CD4-positive, alpha-beta T cell (primary cell): ENCODE results near the gene SYT15. TPM values are rescaled to one million over a fixed set of nuclear protein-coding genes. Genes with fewer than 3 reads are reported as not detected.

Experiments
- ATAC-seq: fragments of 200-7000 bp; cut with Tn5 transposase; one replicate; pipeline ENCODE4 v1.10.0; 2022; ENCODE audit warnings: mild to moderate bottlenecking; ENCODE audit not compliant: poor library complexity
- CTCF ChIA-PET: fragments of 350-600 bp; sonication (Branson Sonifier 250); formaldehyde crosslinking; loops from one replicate; lab custom pipeline; 2021; ENCODE audit warnings: antibody characterized with exemption, inconsistent platforms; lab: Charles Lee
- POLR2A ChIA-PET: fragments of 350-600 bp; sonication (Branson Sonifier 250); formaldehyde crosslinking; loops from one replicate; lab custom pipeline; 2021; ENCODE audit warnings: antibody characterized with exemption, inconsistent platforms; lab: Charles Lee
- DNase-seq, 14 experiments: peaks; one replicate each; pipeline ENCODE4 v3.0.0-alpha.2; 2013 to 2020; ENCODE audit warnings: mixed read lengths in 2 of 14
- H3K27ac ChIP-seq, 2 donors: one replicate each; pipeline versions ENCODE4 v1.5.1 to v1.7.0; 2013; ENCODE audit warnings: low read length in 2 of 2, low read depth in 1 of 2, mild to moderate bottlenecking in 1 of 2
- H3K27me3 ChIP-seq, 2 experiments: 1 replicate in 1 of 2; 2 replicates in 1 of 2; pipeline versions ENCODE4 v1.6.1 to v1.7.0; 2013; ENCODE audit warnings: low read length in 2 of 2, control low read depth in 1 of 2, mild to moderate bottlenecking in 1 of 2, moderate library complexity in 1 of 2; ENCODE audit not compliant: insufficient read depth in 2 of 2, control insufficient read depth in 1 of 2
- H3K36me3 ChIP-seq: one replicate; pipeline ENCODE4 v1.6.1; 2013; ENCODE audit warnings: low read length, control low read depth; ENCODE audit not compliant: insufficient read depth
- H3K4me1 ChIP-seq: one replicate; pipeline ENCODE4 v1.6.1; 2013; ENCODE audit warnings: low read length, control low read depth; ENCODE audit not compliant: insufficient read depth
- H3K4me3 ChIP-seq: one replicate; pipeline ENCODE4 v1.5.1; 2013; ENCODE audit warnings: mild to moderate bottlenecking, low read length, moderate library complexity
- H3K9me3 ChIP-seq, 2 experiments: 1 replicate in 1 of 2; 2 replicates in 1 of 2; pipeline versions ENCODE4 v1.6.1 to v1.7.0; 2013; ENCODE audit warnings: low read length in 2 of 2, mild to moderate bottlenecking in 2 of 2, control low read depth in 1 of 2, moderate library complexity in 1 of 2; ENCODE audit not compliant: control insufficient read depth in 1 of 2, insufficient read depth in 1 of 2
- H3K27ac Mint-ChIP-seq: one replicate; pipeline ENCODE4 v1.8.0; 2020; ENCODE audit warnings: mixed read lengths
- H3K27me3 Mint-ChIP-seq: one replicate; pipeline ENCODE4 v1.8.0; 2021; ENCODE audit warnings: mixed read lengths
- H3K36me3 Mint-ChIP-seq: one replicate; pipeline ENCODE4 v1.8.0; 2021; ENCODE audit warnings: low read depth, mixed read lengths
- H3K4me1 Mint-ChIP-seq: one replicate; pipeline ENCODE4 v1.8.0; 2021; ENCODE audit warnings: low read depth, mixed read lengths
- H3K4me3 Mint-ChIP-seq: one replicate; pipeline ENCODE4 v1.8.0; 2020; ENCODE audit warnings: mild to moderate bottlenecking, mixed read lengths
- H3K9me3 Mint-ChIP-seq: one replicate; pipeline ENCODE4 v1.8.0; 2020; ENCODE audit warnings: mixed read lengths
- intact Hi-C, 2 experiments: fragments of 100-400 bp; cut with DNase I in 1 of 2; cut with micrococcal nuclease in 1 of 2; formaldehyde crosslinking; loops; one replicate each; pipeline versions ENCODE4 v1.15.1 to v1.9.0; 2023 to 2025; cut with DNase I, micrococcal nuclease
- total RNA-seq, 174 experiments: library from RNA in 2 of 174; stranded (reverse) in 2 of 174; gene quantifications; one replicate each; pipeline ENCODE4 v1.2.3 and lab custom pipeline; 2021 to 2026
- TF ChIP-seq, protein P1 (sequence below): fragments of 200-600 bp; IDR thresholded peaks from one replicate; pipeline ENCODE4 v1.8.0; 2022; ENCODE audit warnings: antibody characterized with exemption, mild to moderate bottlenecking

The SYT15 gene
- total RNA-seq, 2 experiments from 2014 or later, result 0.17 to 0.77 TPM

DNA sequence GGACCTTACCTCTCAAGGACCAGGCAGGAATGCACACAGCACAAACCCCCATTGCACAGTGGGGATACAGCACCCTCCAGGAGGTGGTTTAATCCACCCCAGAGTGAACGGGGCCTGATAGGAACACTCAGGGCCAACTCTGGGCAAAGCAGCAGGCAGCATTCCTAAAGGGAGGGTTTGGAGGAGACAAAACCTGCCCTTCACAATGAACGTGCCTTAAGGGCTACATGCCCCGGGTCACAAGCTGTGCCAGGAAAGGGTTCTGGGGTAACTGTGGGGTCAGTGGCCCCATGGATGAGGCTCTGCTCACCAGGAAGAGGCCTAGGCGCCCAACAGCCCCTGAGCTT, 23.6 kb upstream of the SYT15 start:
- Histone ChIP-seq H3K27me3 (peaks cover 48 to 58% of the 10 kb centered on the region in 2 experiments), H3K4me3 (no peak overlapping the region), H3K36me3 (no peaks in the 10 kb centered on the region), H3K9me3 (peaks cover 0 to 19% of the 10 kb centered on the region in 2 experiments), H3K4me1 (peaks cover 6% of the 10 kb centered on the region), H3K27ac (no peak overlapping the region)
- H3K4me1 Mint-ChIP-seq, result peaks cover 11% of the 10 kb centered on the region
- intact Hi-C loops, result loop anchor here in 1 of 2 experiments (10.0 kb wide), 1 partner anchor 1679 kb away; no protein-coding TSS in a partner anchor
- H3K36me3 Mint-ChIP-seq, result no peaks in the 10 kb centered on the region
- POLR2A ChIA-PET, result no interaction called here
- no peaks in the 10 kb centered on the region for H3K9me3 Mint-ChIP-seq
- no peaks in the 10 kb centered on the region for H3K27me3 Mint-ChIP-seq
- H3K4me3 Mint-ChIP-seq, result no peak overlapping the region
- DNase-seq, result peak in 1 of 14 experiments; percentile 1
- no peak overlapping the region for H3K27ac Mint-ChIP-seq
- TF ChIP-seq, protein P1, sequence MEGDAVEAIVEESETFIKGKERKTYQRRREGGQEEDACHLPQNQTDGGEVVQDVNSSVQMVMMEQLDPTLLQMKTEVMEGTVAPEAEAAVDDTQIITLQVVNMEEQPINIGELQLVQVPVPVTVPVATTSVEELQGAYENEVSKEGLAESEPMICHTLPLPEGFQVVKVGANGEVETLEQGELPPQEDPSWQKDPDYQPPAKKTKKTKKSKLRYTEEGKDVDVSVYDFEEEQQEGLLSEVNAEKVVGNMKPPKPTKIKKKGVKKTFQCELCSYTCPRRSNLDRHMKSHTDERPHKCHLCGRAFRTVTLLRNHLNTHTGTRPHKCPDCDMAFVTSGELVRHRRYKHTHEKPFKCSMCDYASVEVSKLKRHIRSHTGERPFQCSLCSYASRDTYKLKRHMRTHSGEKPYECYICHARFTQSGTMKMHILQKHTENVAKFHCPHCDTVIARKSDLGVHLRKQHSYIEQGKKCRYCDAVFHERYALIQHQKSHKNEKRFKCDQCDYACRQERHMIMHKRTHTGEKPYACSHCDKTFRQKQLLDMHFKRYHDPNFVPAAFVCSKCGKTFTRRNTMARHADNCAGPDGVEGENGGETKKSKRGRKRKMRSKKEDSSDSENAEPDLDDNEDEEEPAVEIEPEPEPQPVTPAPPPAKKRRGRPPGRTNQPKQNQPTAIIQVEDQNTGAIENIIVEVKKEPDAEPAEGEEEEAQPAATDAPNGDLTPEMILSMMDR, result no peak
- CTCF ChIA-PET, result no interaction called here
- ATAC-seq, result no peak

DNA sequence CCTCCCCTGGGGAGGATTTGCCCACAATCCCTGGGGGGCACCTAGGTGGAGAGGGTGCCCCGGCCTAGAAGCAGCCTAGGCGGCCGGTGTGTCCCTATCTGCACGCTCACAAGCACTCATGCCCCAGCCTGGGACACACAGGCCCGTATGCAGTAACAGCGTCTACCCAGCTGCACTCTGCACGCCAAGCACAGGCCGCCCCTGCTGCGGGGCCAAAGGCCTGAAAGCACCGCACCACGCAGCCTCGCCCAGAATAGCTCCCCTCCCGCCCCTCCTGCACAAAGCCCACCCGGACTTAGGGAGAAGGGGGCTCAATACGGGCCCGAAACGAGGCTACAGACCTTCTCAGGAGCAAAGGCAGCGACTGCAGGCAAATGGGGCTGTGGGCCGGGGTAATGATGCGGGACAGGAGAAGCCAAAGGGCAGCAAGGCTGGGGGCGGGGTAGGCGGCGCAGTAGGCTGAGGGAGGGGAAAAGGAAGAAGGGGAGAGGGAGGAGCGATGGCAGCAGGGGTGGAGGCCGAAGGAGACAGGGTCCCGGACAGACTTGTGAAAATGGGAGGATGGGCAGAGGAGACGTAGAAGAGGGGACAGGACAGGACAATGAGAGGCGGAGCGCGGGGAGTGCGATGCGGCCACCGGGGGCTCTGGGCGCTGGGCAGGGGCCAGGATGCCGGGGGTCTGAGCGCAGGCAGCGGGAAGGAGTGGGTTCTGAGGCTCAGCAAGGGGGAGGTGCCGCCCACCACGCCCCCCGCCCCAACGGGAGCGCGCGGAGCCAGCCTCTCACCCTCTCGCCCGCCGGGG, 23.0 kb upstream of the SYT15 start:
- no peak overlapping the region for H3K27ac Mint-ChIP-seq
- Histone ChIP-seq H3K27me3 (peaks cover 50 to 63% of the 10 kb centered on the region in 2 experiments), H3K27ac (no peak overlapping the region), H3K36me3 (no peaks in the 10 kb centered on the region), H3K4me1 (peaks cover 6% of the 10 kb centered on the region), H3K4me3 (no peak overlapping the region), H3K9me3 (peaks cover 0 to 16% of the 10 kb centered on the region in 2 experiments)
- no peak for ATAC-seq
- no peaks in the 10 kb centered on the region for H3K36me3 Mint-ChIP-seq
- CTCF ChIA-PET, result no interaction called here
- TF ChIP-seq, protein P1, result no peak
- H3K27me3 Mint-ChIP-seq, result no peaks in the 10 kb centered on the region
- H3K9me3 Mint-ChIP-seq, result no peaks in the 10 kb centered on the region
- peaks cover 11% of the 10 kb centered on the region for H3K4me1 Mint-ChIP-seq
- H3K4me3 Mint-ChIP-seq, result no peak overlapping the region
- POLR2A ChIA-PET, result no interaction called here
- peak in 2 of 14 experiments; percentile 3 to 32 for DNase-seq
- intact Hi-C loops, result loop anchor here in 1 of 2 experiments (10.0 kb wide), 1 partner anchor 1679 kb away; no protein-coding TSS in a partner anchor

DNA sequence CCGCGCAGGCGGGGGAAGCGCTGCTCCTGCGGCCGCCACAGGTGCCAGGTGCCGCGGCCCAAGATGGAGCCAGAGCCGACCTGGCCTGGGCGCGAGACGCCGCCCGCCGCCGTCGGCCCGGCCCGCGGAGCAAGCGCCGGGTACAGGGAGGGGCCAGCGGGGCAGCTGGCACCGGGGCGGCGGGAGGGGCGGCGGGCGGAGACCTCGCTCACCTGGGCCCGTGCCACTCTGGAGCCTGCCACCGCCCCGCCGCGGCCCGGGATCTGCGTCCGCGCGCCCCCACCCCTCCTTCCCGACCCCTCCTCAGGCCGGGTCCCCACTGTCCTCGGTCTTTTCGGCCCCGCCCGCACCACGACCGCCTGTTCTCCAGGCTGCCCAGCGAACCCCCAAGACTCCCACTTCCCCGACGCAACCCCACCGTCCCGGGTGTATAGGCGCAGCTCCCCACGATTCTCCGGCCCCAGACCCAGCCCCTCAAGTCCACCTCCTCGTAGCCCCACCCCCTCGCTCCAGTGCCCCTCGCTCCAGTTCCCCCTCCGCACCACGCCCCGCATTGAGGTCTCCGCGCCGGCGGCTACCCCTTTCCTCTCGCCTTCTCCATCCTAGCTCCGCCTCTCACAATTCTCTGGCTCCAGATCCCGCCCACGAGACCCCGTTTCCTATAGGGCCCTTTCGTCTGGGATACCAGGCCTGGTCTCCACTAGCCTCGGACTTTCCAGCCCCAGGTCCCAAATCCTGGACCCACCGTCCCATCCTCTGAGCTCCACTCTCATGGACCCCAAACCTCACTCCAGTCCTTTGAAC, 22.2 kb upstream of the SYT15 start, which contains the start of gene GPRIN2:
TSS of gene GPRIN2 (minus strand) at position 144 of the 804 bp plus-strand sequence. CDS start 5,922 bp downstream, outside the sequence.
- Mint-ChIP-seq H3K27ac (no peak within 1 kb of the TSS), H3K9me3 (no peaks in the 10 kb centered on the region), H3K4me3 (peak within 1 kb of the TSS; percentile 8), H3K4me1 (peaks cover 11% of the 10 kb centered on the region), H3K27me3 (no peaks in the 10 kb centered on the region), H3K36me3 (no peaks in the 10 kb centered on the region)
- POLR2A ChIA-PET, result no interaction called here
- CTCF ChIA-PET, result no interaction called here
- Histone ChIP-seq H3K27ac (no peak within 1 kb of the TSS), H3K36me3 (no peaks in the 10 kb centered on the region), H3K27me3 (peaks cover 50 to 67% of the 10 kb centered on the region in 2 experiments), H3K9me3 (peaks cover 0 to 16% of the 10 kb centered on the region in 2 experiments), H3K4me3 (no peak within 1 kb of the TSS), H3K4me1 (peaks cover 6% of the 10 kb centered on the region)
- intact Hi-C loops, result loop anchor here in 1 of 2 experiments (10.0 kb wide), 1 partner anchor 1678 kb away; no protein-coding TSS in a partner anchor
- no peak for ATAC-seq
- TF ChIP-seq, protein P1, result no peak
- DNase-seq, result peak in 2 of 14 experiments; percentile 2 to 33
